Mesendoderm (in vitro differentiated cells): ENCODE data around the gene BBS7.

Source experiments
- DNase-seq: peaks from one replicate; pipeline ENCODE4 v3.0.0; 2013
- H2AK5ac ChIP-seq: 2 replicates; pipeline ENCODE4 v1.6.1; 2013; ENCODE audit warnings: low read length, inconsistent platforms
- H2BK120ac ChIP-seq: 2 replicates; pipeline ENCODE4 v1.6.1; 2013; ENCODE audit warnings: low read depth, mild to moderate bottlenecking, low read length, moderate library complexity, mixed read lengths
- H2BK15ac ChIP-seq: replicated peaks from 2 replicates; pipeline ENCODE4 v1.6.1; 2013; ENCODE audit warnings: low read depth, mild to moderate bottlenecking, moderate library complexity
- H2BK5ac ChIP-seq: 2 replicates; pipeline ENCODE4 v1.6.1; 2013; ENCODE audit warnings: low read length, inconsistent platforms
- H3K18ac ChIP-seq: 2 replicates; pipeline ENCODE4 v1.6.1; 2013; ENCODE audit warnings: mild to moderate bottlenecking, low read length, mixed read lengths
- H3K23ac ChIP-seq: one replicate; pipeline ENCODE4 v1.6.1; 2013; ENCODE audit warnings: low read length
- H3K27ac ChIP-seq: 2 replicates; pipeline ENCODE4 v1.5.1; 2013; ENCODE audit warnings: low read depth, mild to moderate bottlenecking, inconsistent platforms, low read length, moderate library complexity
- H3K27me3 ChIP-seq: 2 replicates; pipeline ENCODE4 v1.6.1; 2013; ENCODE audit warnings: low read length, control low read depth, mild to moderate bottlenecking, inconsistent platforms; ENCODE audit not compliant: insufficient read depth, poor library complexity
- H3K36me3 ChIP-seq: 2 replicates; pipeline ENCODE4 v1.6.1; 2013; ENCODE audit warnings: low read length, inconsistent platforms; ENCODE audit not compliant: control insufficient read depth, insufficient read depth
- H3K4ac ChIP-seq: one replicate; pipeline ENCODE4 v1.6.1; 2013; ENCODE audit warnings: low read depth, mild to moderate bottlenecking, low read length, moderate library complexity
- H3K4me1 ChIP-seq: 2 replicates; pipeline ENCODE4 v1.6.1; 2013; ENCODE audit warnings: low read depth, low read length, inconsistent platforms; ENCODE audit not compliant: control insufficient read depth
- H3K4me2 ChIP-seq: 2 replicates; pipeline ENCODE4 v1.6.1; 2013; ENCODE audit warnings: low read length
- H3K4me3 ChIP-seq: 2 replicates; pipeline ENCODE4 v1.5.1; 2013; ENCODE audit warnings: mild to moderate bottlenecking, low read length
- H3K56ac ChIP-seq: one replicate; pipeline ENCODE4 v1.6.1; 2013; ENCODE audit warnings: low read length
- H3K79me1 ChIP-seq: 2 replicates; pipeline ENCODE4 v1.6.1; 2013; ENCODE audit warnings: low read length, inconsistent platforms
- H3K79me2 ChIP-seq: 2 replicates; pipeline ENCODE4 v1.6.1; 2013; ENCODE audit warnings: mild to moderate bottlenecking, low read length; ENCODE audit not compliant: control insufficient read depth, insufficient read depth
- H3K9ac ChIP-seq: 2 replicates; pipeline ENCODE4 v1.6.1; 2013; ENCODE audit warnings: low read length, inconsistent platforms
- H4K5ac ChIP-seq: one replicate; pipeline ENCODE4 v1.6.1; 2013; ENCODE audit warnings: low read length
- H4K8ac ChIP-seq: one replicate; pipeline ENCODE4 v1.6.1; 2013; ENCODE audit warnings: low read depth, mild to moderate bottlenecking, control low read depth, low read length, moderate library complexity
- WGBS: extraction: QIAGEN DNeasy Blood & Tissue Kit; methylation state at CpG from one replicate; pipeline ENCODE4 v1.1.7; 2013; ENCODE audit warnings: low lambda C conversion rate, missing lambda C conversion rate; ENCODE audit not compliant: insufficient coverage; ENCODE audit errors: extremely low coverage; 5-methylcytosine and 5-hydroxymethylcytosine counted together

BBS7 gene

DNA sequence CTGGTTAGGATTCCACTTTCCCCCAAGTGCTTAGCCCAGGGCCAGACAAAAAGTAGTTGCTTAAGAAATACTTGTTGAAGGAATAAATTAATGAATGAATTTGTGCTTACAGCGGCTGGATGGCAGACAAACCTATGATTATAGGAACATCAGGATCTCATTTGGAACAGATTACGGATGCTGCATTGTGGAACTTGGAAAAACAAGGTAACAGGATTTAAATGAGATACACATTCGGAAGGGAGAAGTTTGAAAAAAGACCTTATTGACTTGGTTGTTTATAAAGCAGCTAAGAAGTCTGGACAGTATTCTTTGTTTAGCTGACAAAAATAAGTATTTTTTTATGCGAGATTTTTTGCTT is 68.6 kb downstream of the BBS7 start:
- H3K4me3 ChIP-seq, result peak overlapping the region; percentile 98
- no peak overlapping the region for H2BK5ac ChIP-seq
- H3K9ac ChIP-seq, result peak overlapping the region; percentile 98
- peaks cover 13% of the 10 kb centered on the region for H3K79me2 ChIP-seq
- H3K36me3 ChIP-seq, result peaks cover 2% of the 10 kb centered on the region
- no peak for DNase-seq
- no peak overlapping the region for H2BK15ac ChIP-seq
- no CpG with 5 or more reads among the region's 4 CpGs for WGBS
- no peak overlapping the region for H3K27ac ChIP-seq
- no peak overlapping the region for H2AK5ac ChIP-seq
- H3K56ac ChIP-seq, result peak overlapping the region; percentile 99
- H4K8ac ChIP-seq, result no peak overlapping the region
- H3K4me1 ChIP-seq, result no peaks in the 10 kb centered on the region
- H2BK120ac ChIP-seq, result no peak overlapping the region
- no peak overlapping the region for H4K5ac ChIP-seq
- no peak overlapping the region for H3K18ac ChIP-seq
- H3K4me2 ChIP-seq, result peak overlapping the region; percentile 35
- H3K27me3 ChIP-seq, result no peaks in the 10 kb centered on the region
- H3K4ac ChIP-seq, result no peak overlapping the region
- H3K23ac ChIP-seq, result no peak overlapping the region
- H3K79me1 ChIP-seq, result no peaks in the 10 kb centered on the region

GRCh38 chr4:121800961-121801714 is 69.1 kb downstream of the BBS7 start, which contains the start of gene EXOSC9:
TSS of gene EXOSC9 (plus strand) at chr4:121801323. CDS start at chr4:121801425, 102 bp downstream.
- peak within 1 kb of the TSS; percentile 44 for H2BK5ac ChIP-seq
- WGBS, result no CpG with 5 or more reads among the region's 48 CpGs
- H3K27me3 ChIP-seq, result no peaks in the 10 kb centered on the region
- no peak within 1 kb of the TSS for H2AK5ac ChIP-seq
- H3K4me2 ChIP-seq, result peak within 1 kb of the TSS; percentile 92
- peak within 1 kb of the TSS; percentile 98 for H4K8ac ChIP-seq
- peaks cover 2% of the 10 kb centered on the region for H3K36me3 ChIP-seq
- H3K79me2 ChIP-seq, result peaks cover 13% of the 10 kb centered on the region
- H3K79me1 ChIP-seq, result no peaks in the 10 kb centered on the region
- no peaks in the 10 kb centered on the region for H3K4me1 ChIP-seq
- H3K4me3 ChIP-seq, result peak within 1 kb of the TSS; percentile 98
- H3K56ac ChIP-seq, result peak within 1 kb of the TSS; percentile 99
- H3K4ac ChIP-seq, result peak within 1 kb of the TSS; percentile 81
- DNase-seq, result peak; percentile 97
- peak within 1 kb of the TSS; percentile 81 for H3K18ac ChIP-seq
- peak within 1 kb of the TSS; percentile 98 for H3K9ac ChIP-seq
- peak within 1 kb of the TSS; percentile 57 for H3K27ac ChIP-seq
- H4K5ac ChIP-seq, result peak within 1 kb of the TSS; percentile 94
- H3K23ac ChIP-seq, result peak within 1 kb of the TSS; percentile 76
- no peak within 1 kb of the TSS for H2BK120ac ChIP-seq
- no peak within 1 kb of the TSS for H2BK15ac ChIP-seq

GRCh38 chr4:121800638-121800960 is 69.7 kb downstream of the BBS7 start:
- no peaks in the 10 kb centered on the region for H3K4me1 ChIP-seq
- H3K4me2 ChIP-seq, result peak overlapping the region; percentile 92
- no peak overlapping the region for H2BK15ac ChIP-seq
- peak overlapping the region; percentile 88 for H3K56ac ChIP-seq
- peaks cover 2% of the 10 kb centered on the region for H3K36me3 ChIP-seq
- DNase-seq, result no peak
- no peak overlapping the region for H2BK120ac ChIP-seq
- peaks cover 13% of the 10 kb centered on the region for H3K79me2 ChIP-seq
- no peak overlapping the region for H2AK5ac ChIP-seq
- no CpG with 5 or more reads among the region's 8 CpGs for WGBS
- H3K18ac ChIP-seq, result peak overlapping the region; percentile 81
- H3K4me3 ChIP-seq, result peak overlapping the region; percentile 68
- H3K4ac ChIP-seq, result peak overlapping the region; percentile 81
- peak overlapping the region; percentile 98 for H4K8ac ChIP-seq
- no peaks in the 10 kb centered on the region for H3K27me3 ChIP-seq
- H3K27ac ChIP-seq, result peak overlapping the region; percentile 30
- peak overlapping the region; percentile 94 for H4K5ac ChIP-seq
- no peaks in the 10 kb centered on the region for H3K79me1 ChIP-seq
- H3K23ac ChIP-seq, result peak overlapping the region; percentile 76
- peak overlapping the region; percentile 84 for H3K9ac ChIP-seq
- H2BK5ac ChIP-seq, result peak overlapping the region; percentile 44

- WGBS, result no CpG with 5 or more reads among the region's 3 CpGs
- H2BK120ac ChIP-seq, result no peak overlapping the region
- no peaks in the 10 kb centered on the region for H3K79me1 ChIP-seq
- H2BK15ac ChIP-seq, result no peak overlapping the region
- no peak for DNase-seq
- no peak overlapping the region for H4K8ac ChIP-seq
- peaks cover 13% of the 10 kb centered on the region for H3K79me2 ChIP-seq
- H2BK5ac ChIP-seq, result no peak overlapping the region
- H3K4me3 ChIP-seq, result no peak overlapping the region
- no peaks in the 10 kb centered on the region for H3K4me1 ChIP-seq
- peaks cover 2% of the 10 kb centered on the region for H3K36me3 ChIP-seq
- H3K4me2 ChIP-seq, result no peak overlapping the region
- no peak overlapping the region for H3K23ac ChIP-seq
- no peak overlapping the region for H3K18ac ChIP-seq
- H3K4ac ChIP-seq, result no peak overlapping the region
- H2AK5ac ChIP-seq, result no peak overlapping the region
- no peak overlapping the region for H3K27ac ChIP-seq
- H3K9ac ChIP-seq, result no peak overlapping the region
- no peaks in the 10 kb centered on the region for H3K27me3 ChIP-seq
- H4K5ac ChIP-seq, result no peak overlapping the region
- H3K56ac ChIP-seq, result no peak overlapping the region
Measured at GRCh38 chr4:121799867-121800501, 70.3 kb downstream of the BBS7 start.

DNA sequence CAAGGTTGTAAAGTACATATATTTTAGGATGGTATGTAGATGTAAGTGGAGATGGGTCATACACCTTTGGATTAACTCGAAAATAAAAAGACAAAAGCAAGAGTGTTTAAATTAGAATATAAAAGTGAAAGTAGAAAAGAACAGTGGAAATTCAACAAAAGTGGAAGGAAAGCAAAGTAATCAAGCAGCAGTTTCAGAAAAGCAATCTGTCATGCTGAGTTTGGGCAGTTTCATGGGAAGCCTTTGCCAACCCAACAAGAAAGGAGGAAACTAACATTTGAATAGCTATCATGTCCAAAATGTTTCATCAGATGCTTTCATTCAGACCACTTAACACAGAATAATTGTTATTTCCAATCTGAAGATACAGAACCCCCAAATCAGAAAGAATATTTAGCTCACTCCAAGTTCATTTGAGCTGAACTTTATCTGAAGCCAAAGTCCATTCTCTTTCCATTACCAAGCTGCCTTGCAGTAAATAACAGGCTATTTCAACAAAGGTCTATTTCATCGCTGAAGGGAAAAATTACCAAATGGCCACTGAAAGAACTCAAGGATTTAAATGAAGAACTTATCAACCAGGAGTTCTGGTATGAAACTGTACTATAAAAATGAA is 71.0 kb downstream of the BBS7 start:
- H3K36me3 ChIP-seq, result no peaks in the 10 kb centered on the region
- no peak overlapping the region for H2BK15ac ChIP-seq
- no peak overlapping the region for H4K8ac ChIP-seq
- H2AK5ac ChIP-seq, result no peak overlapping the region
- no peak overlapping the region for H3K4me2 ChIP-seq
- H3K9ac ChIP-seq, result no peak overlapping the region
- no peak overlapping the region for H3K18ac ChIP-seq
- no peak overlapping the region for H4K5ac ChIP-seq
- H3K27me3 ChIP-seq, result no peaks in the 10 kb centered on the region
- DNase-seq, result no peak
- H3K4me1 ChIP-seq, result no peaks in the 10 kb centered on the region
- H3K4ac ChIP-seq, result no peak overlapping the region
- H2BK5ac ChIP-seq, result no peak overlapping the region
- H2BK120ac ChIP-seq, result no peak overlapping the region
- H3K79me1 ChIP-seq, result no peaks in the 10 kb centered on the region
- no peak overlapping the region for H3K23ac ChIP-seq
- no peak overlapping the region for H3K27ac ChIP-seq
- H3K4me3 ChIP-seq, result no peak overlapping the region
- H3K56ac ChIP-seq, result no peak overlapping the region
- peaks cover 13% of the 10 kb centered on the region for H3K79me2 ChIP-seq
- 100% methylated on average over 1 of the region's 2 CpGs for WGBS
